Keratinocyte (primary cell): ENCODE data around the gene CXXC5.

ENCODE experiments used
- CTCF ChIP-seq, 3 experiments: IDR thresholded peaks in 1 of 3; conservative IDR thresholded peaks in 1 of 3; optimal IDR thresholded peaks in 1 of 3; 2 replicates in 2 of 3; 3 replicates in 1 of 3; pipeline versions ENCODE3 to v1.5.1; 2011; ENCODE audit warnings: low read length in 3 of 3, mild to moderate bottlenecking in 3 of 3, moderate library complexity in 2 of 3, control low read depth in 1 of 3, inconsistent platforms in 1 of 3; ENCODE audit not compliant: insufficient read depth in 2 of 3; ENCODE audit errors: extremely low read depth in 1 of 3
- EZH2 ChIP-seq: IDR thresholded peaks from one replicate; pipeline ENCODE4 v1.6.1; 2012; ENCODE audit warnings: inconsistent platforms, mild to moderate bottlenecking, low read length, moderate library complexity

GRCh38 chr5:139685886-139686285, 37.7 kb downstream of the CXXC5 start:
- TF ChIP-seq CTCF (optimal IDR thresholded peaks at IDR 0.05 in 1 of 3, IDR thresholded peaks at IDR 0.05 in 1 of 3, conservative IDR thresholded peaks at IDR 0.05 in 1 of 3; ENCODE audit: extremely low read depth in 1 of 3, insufficient read depth in 2 of 3, low read length in 3 of 3), result no peak
- TF ChIP-seq EZH2, result no peak
